Hippocampal formation (tissue), 2 donors: Measurements from ENCODE around the gene AGRN.
"Not testable (repeated sequence)": the region's sequence is repeated elsewhere in the genome, so short reads cannot be mapped to it uniquely, and the experiment has no call there.

ENCODE experiments used
- DNase-seq, 2 donors: peaks; one replicate each; lab custom pipeline; 2025; lab: John Stamatoyannopoulos, UW

AGRN gene

GRCh38 chr1:1092149-1092855, 72.4 kb downstream of the AGRN start:
- no peak for DNase-seq

- DNase-seq = no peak
Measured at GRCh38 chr1:1092894-1093609, 73.1 kb downstream of the AGRN start.

- DNase-seq = no peak
Measured at GRCh38 chr1:1093610-1093943, 73.7 kb downstream of the AGRN start.

- no peak for DNase-seq
Measured at GRCh38 chr1:1094981-1095380, 75.1 kb downstream of the AGRN start.

GRCh38 chr1:1096136-1096535, 76.2 kb downstream of the AGRN start:
- DNase-seq = not testable (repeated sequence)

- no peak for DNase-seq
Measured at GRCh38 chr1:1098681-1099421, 78.9 kb downstream of the AGRN start.

- DNase-seq = peak in 1 of 2 donors; percentile 20
Measured at GRCh38 chr1:1099506-1100183, 79.7 kb downstream of the AGRN start.

- DNase-seq = no peak
Measured at GRCh38 chr1:1100296-1100695, 80.4 kb downstream of the AGRN start.

- no peak for DNase-seq
Measured at GRCh38 chr1:1101503-1101902, 81.6 kb downstream of the AGRN start.

GRCh38 chr1:1104152-1104551, 84.2 kb downstream of the AGRN start:
- not testable (repeated sequence) for DNase-seq
